H9 (cell line): ENCODE results near the gene FAF1. TPM values are rescaled to one million over a fixed set of nuclear protein-coding genes. Genes with fewer than 3 reads are reported as not detected.

Source experiments
- DNase-seq: peaks from one replicate; pipeline ENCODE4 v3.0.0-alpha.2; 2017
- H2AFZ ChIP-seq: one replicate; pipeline ENCODE4 v1.6.1; 2013; ENCODE audit warnings: mild to moderate bottlenecking, low read length, control low read depth, moderate library complexity
- H2AK5ac ChIP-seq: 2 replicates; pipeline ENCODE4 v1.6.1; 2013; ENCODE audit warnings: low read length, control low read depth, mixed read lengths; ENCODE audit not compliant: insufficient read length
- H2BK120ac ChIP-seq: one replicate; pipeline ENCODE4 v1.6.1; 2013; ENCODE audit warnings: low read depth, mild to moderate bottlenecking, low read length, control low read depth, inconsistent platforms; ENCODE audit not compliant: poor library complexity, severe bottlenecking
- H2BK12ac ChIP-seq: 2 replicates; pipeline ENCODE4 v1.6.1; 2013; ENCODE audit warnings: low read length, control low read depth, mixed read lengths, low read depth; ENCODE audit not compliant: insufficient read length
- H2BK15ac ChIP-seq: 2 replicates; pipeline ENCODE4 v1.6.1; 2013; ENCODE audit warnings: low read depth, low read length, control low read depth
- H2BK20ac ChIP-seq: one replicate; pipeline ENCODE4 v1.6.1; 2013; ENCODE audit warnings: low read depth, mild to moderate bottlenecking, low read length, control low read depth, inconsistent platforms; ENCODE audit not compliant: poor library complexity, severe bottlenecking
- H2BK5ac ChIP-seq: 2 replicates; pipeline ENCODE4 v1.6.1; 2013; ENCODE audit warnings: low read length, control low read depth, mixed read lengths; ENCODE audit not compliant: insufficient read length
- H3K14ac ChIP-seq: 2 replicates; pipeline ENCODE4 v1.6.1; 2013; ENCODE audit warnings: low read length, control low read depth; ENCODE audit not compliant: insufficient read depth
- H3K18ac ChIP-seq: 2 replicates; pipeline ENCODE4 v1.6.1; 2013; ENCODE audit warnings: low read depth, mild to moderate bottlenecking, mixed read lengths, low read length, control low read depth; ENCODE audit not compliant: insufficient read length
- H3K23ac ChIP-seq: 2 replicates; pipeline ENCODE4 v1.6.1; 2013; ENCODE audit warnings: low read length, control low read depth, mixed read lengths, low read depth; ENCODE audit not compliant: insufficient read length
- H3K23me2 ChIP-seq: 2 replicates; pipeline ENCODE4 v1.6.1; 2013; ENCODE audit warnings: low read depth, mild to moderate bottlenecking, mixed read lengths, low read length, control low read depth; ENCODE audit not compliant: insufficient read length, poor library complexity, severe bottlenecking
- H3K27ac ChIP-seq: 2 replicates; pipeline ENCODE4 v1.5.1; 2013; ENCODE audit warnings: low read length, control low read depth, mixed read lengths, low read depth; ENCODE audit not compliant: insufficient read length
- H3K27me3 ChIP-seq: 2 replicates; pipeline ENCODE4 v1.6.1; 2013; ENCODE audit warnings: low read length, control low read depth, inconsistent platforms; ENCODE audit not compliant: insufficient read depth
- H3K4ac ChIP-seq: 2 replicates; pipeline ENCODE4 v1.6.1; 2013; ENCODE audit warnings: low read depth, mild to moderate bottlenecking, control low read depth, inconsistent platforms, low read length, moderate library complexity
- H3K4me1 ChIP-seq: 2 replicates; pipeline ENCODE4 v1.6.1; 2013; ENCODE audit warnings: low read length, control low read depth, inconsistent platforms; ENCODE audit not compliant: insufficient read depth
- H3K4me2 ChIP-seq: 2 replicates; pipeline ENCODE4 v1.6.1; 2013; ENCODE audit warnings: low read length, control low read depth, mixed read lengths; ENCODE audit not compliant: insufficient read length, insufficient read depth
- H3K56ac ChIP-seq: 2 replicates; pipeline ENCODE4 v1.6.1; 2013; ENCODE audit warnings: low read depth, mild to moderate bottlenecking, mixed read lengths, low read length, control low read depth; ENCODE audit not compliant: insufficient read length
- H3K79me1 ChIP-seq: 2 replicates; pipeline ENCODE4 v1.6.1; 2013; ENCODE audit warnings: low read depth, mild to moderate bottlenecking, moderate library complexity, low read length, control low read depth, inconsistent platforms; ENCODE audit not compliant: insufficient read depth, poor library complexity, severe bottlenecking
- H3K79me2 ChIP-seq: 2 replicates; pipeline ENCODE4 v1.6.1; 2013; ENCODE audit warnings: low read length, control low read depth, inconsistent platforms; ENCODE audit not compliant: insufficient read depth
- H3K9ac ChIP-seq: 2 replicates; pipeline ENCODE4 v1.6.1; 2013; ENCODE audit warnings: low read length, control low read depth, mixed read lengths; ENCODE audit not compliant: insufficient read length; ENCODE audit errors: extremely low read depth
- H3K9me3 ChIP-seq: one replicate; pipeline ENCODE4 v1.6.1; 2013; ENCODE audit warnings: low read depth, low read length, inconsistent platforms; ENCODE audit not compliant: control insufficient read depth
- H3T11ph ChIP-seq: one replicate; pipeline ENCODE4 v1.6.1; 2013; ENCODE audit warnings: mild to moderate bottlenecking, low read length, control low read depth, inconsistent platforms
- H4K20me1 ChIP-seq: one replicate; pipeline ENCODE4 v1.6.1; 2013; ENCODE audit not compliant: control insufficient read depth, insufficient read length, insufficient read depth
- H4K5ac ChIP-seq: 2 replicates; pipeline ENCODE4 v1.6.1; 2013; ENCODE audit warnings: low read depth, mild to moderate bottlenecking, mixed read lengths, low read length, control low read depth; ENCODE audit not compliant: insufficient read length
- H4K8ac ChIP-seq: replicated peaks from 2 replicates; pipeline ENCODE4 v1.6.1; 2013; ENCODE audit warnings: low read length, control low read depth, mixed read lengths, low read depth; ENCODE audit not compliant: insufficient read length
- H4K91ac ChIP-seq: 2 replicates; pipeline ENCODE4 v1.6.1; 2013; ENCODE audit warnings: low read depth, mild to moderate bottlenecking, moderate library complexity, mixed read lengths, low read length, control low read depth; ENCODE audit not compliant: insufficient read length
- H3K27ac Mint-ChIP-seq, 3 experiments: 2 replicates in 2 of 3; 3 replicates in 1 of 3; pipeline ENCODE4 v1.8.0; 2020 to 2021; ENCODE audit warnings: mixed read lengths in 3 of 3, mild to moderate bottlenecking in 1 of 3, moderate library complexity in 1 of 3
- H3K27me3 Mint-ChIP-seq: 2 replicates; pipeline ENCODE4 v1.8.0; 2021; ENCODE audit warnings: low read depth, mild to moderate bottlenecking, moderate library complexity, mixed read lengths
- H3K36me3 Mint-ChIP-seq, 3 experiments: 2 replicates in 2 of 3; 3 replicates in 1 of 3; pipeline ENCODE4 v1.8.0; 2020 to 2021; ENCODE audit warnings: low read depth in 3 of 3, mixed read lengths in 3 of 3; ENCODE audit not compliant: insufficient read depth in 1 of 3
- H3K4me1 Mint-ChIP-seq, 2 experiments: 2 replicates each; pipeline ENCODE4 v1.8.0; 2020; ENCODE audit warnings: mixed read lengths in 2 of 2
- H3K4me3 Mint-ChIP-seq, 2 experiments: 2 replicates in 1 of 2; 3 replicates in 1 of 2; pipeline ENCODE4 v1.8.0; 2020 to 2021; ENCODE audit warnings: mild to moderate bottlenecking in 2 of 2, mixed read lengths in 2 of 2, moderate library complexity in 1 of 2
- H3K9me3 Mint-ChIP-seq, 2 experiments: 2 replicates in 1 of 2; 3 replicates in 1 of 2; pipeline ENCODE4 v1.8.0; 2020; ENCODE audit warnings: mild to moderate bottlenecking in 2 of 2, mixed read lengths in 2 of 2, moderate library complexity in 1 of 2
- WGBS: extraction: QIAGEN DNeasy Blood & Tissue Kit; methylation state at CpG from one replicate; pipeline ENCODE4 v1.1.7; 2013; ENCODE audit warnings: missing lambda C conversion rate, low lambda C conversion rate, mixed read lengths; ENCODE audit not compliant: insufficient read length; ENCODE audit errors: extremely low coverage; 5-methylcytosine and 5-hydroxymethylcytosine counted together
- total RNA-seq: library from RNA; stranded (reverse); gene quantifications from 2 replicates; pipeline ENCODE4 v1.2.1, GENCODE V29; 2021
- TF ChIP-seq, protein P1 (sequence below): fragments of 200-600 bp; sonication (generic); conservative IDR thresholded peaks from 3 replicates; pipeline ENCODE4 v1.8.0; 2021; ENCODE audit warnings: antibody characterized with exemption, mild to moderate bottlenecking

The FAF1 gene
- total RNA-seq, 1 experiment from 2014 or later, result 60.8 TPM

DNA sequence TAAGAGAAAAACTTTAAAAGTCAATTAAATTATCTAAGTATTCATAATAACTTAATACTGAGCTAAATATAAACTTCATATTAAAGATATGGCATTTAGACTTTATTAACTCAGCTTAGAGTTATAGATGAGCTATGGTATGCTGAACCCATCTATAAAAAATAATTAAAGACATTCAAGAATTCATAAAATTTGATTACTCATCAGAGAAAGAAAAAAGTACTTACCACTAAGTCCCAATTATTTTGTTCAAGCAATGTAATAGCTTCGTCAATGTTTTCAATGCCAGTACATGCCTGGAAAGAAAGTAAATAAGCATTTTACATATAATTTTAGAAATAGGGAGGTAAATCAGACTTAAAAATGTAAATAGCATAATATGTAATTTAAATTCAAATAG lies 102.4 kb downstream of the FAF1 start:
- H4K5ac ChIP-seq, result no peak overlapping the region
- no peak overlapping the region for H3K9ac ChIP-seq
- H3K4me1 Mint-ChIP-seq, result no peaks in the 10 kb centered on the region
- no peak overlapping the region for H4K8ac ChIP-seq
- no peak for DNase-seq
- no peak overlapping the region for H4K91ac ChIP-seq
- peaks cover 18 to 31% of the 10 kb centered on the region in 2 experiments; a peak in 4 of 5 replicates for H3K9me3 Mint-ChIP-seq
- no peak overlapping the region for H3K18ac ChIP-seq
- H2BK120ac ChIP-seq, result no peak overlapping the region
- H3K4me2 ChIP-seq, result no peak overlapping the region
- TF ChIP-seq, protein P1, sequence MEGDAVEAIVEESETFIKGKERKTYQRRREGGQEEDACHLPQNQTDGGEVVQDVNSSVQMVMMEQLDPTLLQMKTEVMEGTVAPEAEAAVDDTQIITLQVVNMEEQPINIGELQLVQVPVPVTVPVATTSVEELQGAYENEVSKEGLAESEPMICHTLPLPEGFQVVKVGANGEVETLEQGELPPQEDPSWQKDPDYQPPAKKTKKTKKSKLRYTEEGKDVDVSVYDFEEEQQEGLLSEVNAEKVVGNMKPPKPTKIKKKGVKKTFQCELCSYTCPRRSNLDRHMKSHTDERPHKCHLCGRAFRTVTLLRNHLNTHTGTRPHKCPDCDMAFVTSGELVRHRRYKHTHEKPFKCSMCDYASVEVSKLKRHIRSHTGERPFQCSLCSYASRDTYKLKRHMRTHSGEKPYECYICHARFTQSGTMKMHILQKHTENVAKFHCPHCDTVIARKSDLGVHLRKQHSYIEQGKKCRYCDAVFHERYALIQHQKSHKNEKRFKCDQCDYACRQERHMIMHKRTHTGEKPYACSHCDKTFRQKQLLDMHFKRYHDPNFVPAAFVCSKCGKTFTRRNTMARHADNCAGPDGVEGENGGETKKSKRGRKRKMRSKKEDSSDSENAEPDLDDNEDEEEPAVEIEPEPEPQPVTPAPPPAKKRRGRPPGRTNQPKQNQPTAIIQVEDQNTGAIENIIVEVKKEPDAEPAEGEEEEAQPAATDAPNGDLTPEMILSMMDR, result no peak
- no CpG with 5 or more reads among the region's 1 CpG for WGBS
- no peaks in the 10 kb centered on the region for H3K27me3 ChIP-seq
- H2BK15ac ChIP-seq, result no peak overlapping the region
- H3K9me3 ChIP-seq, result peaks cover 5% of the 10 kb centered on the region
- no peaks in the 10 kb centered on the region for H3K23me2 ChIP-seq
- H3K27ac ChIP-seq, result no peak overlapping the region
- no peaks in the 10 kb centered on the region for H3K79me2 ChIP-seq
- H2AFZ ChIP-seq, result no peak overlapping the region
- H3K4me3 Mint-ChIP-seq, result no peak overlapping the region
- H2BK20ac ChIP-seq, result no peak overlapping the region
- no peaks in the 10 kb centered on the region for H3K79me1 ChIP-seq
- no peaks in the 10 kb centered on the region for H3K4me1 ChIP-seq
- H2BK5ac ChIP-seq, result no peak overlapping the region
- H2BK12ac ChIP-seq, result no peak overlapping the region
- no peak overlapping the region for H3K27ac Mint-ChIP-seq
- no peaks in the 10 kb centered on the region for H3K27me3 Mint-ChIP-seq
- H3K36me3 Mint-ChIP-seq, result peaks cover 3 to 13% (median 13%) of the 10 kb centered on the region in 3 experiments; a peak in 5 of 7 replicates
- H2AK5ac ChIP-seq, result no peak overlapping the region
- H3T11ph ChIP-seq, result no peak overlapping the region
- H3K4ac ChIP-seq, result no peak overlapping the region
- H3K14ac ChIP-seq, result no peak overlapping the region
- H4K20me1 ChIP-seq, result no peaks in the 10 kb centered on the region
- no peak overlapping the region for H3K23ac ChIP-seq
- no peak overlapping the region for H3K56ac ChIP-seq
